SKM-1 treated with dmso at 0.1 percent for 144 hours (cell line): Measurements from ENCODE around the gene FBXW8.

ENCODE experiments used
- DNase-seq: peaks from one replicate; lab custom pipeline; 2025; ENCODE audit not compliant: unreplicated experiment; lab: John Stamatoyannopoulos, UW

The FBXW8 gene

DNA sequence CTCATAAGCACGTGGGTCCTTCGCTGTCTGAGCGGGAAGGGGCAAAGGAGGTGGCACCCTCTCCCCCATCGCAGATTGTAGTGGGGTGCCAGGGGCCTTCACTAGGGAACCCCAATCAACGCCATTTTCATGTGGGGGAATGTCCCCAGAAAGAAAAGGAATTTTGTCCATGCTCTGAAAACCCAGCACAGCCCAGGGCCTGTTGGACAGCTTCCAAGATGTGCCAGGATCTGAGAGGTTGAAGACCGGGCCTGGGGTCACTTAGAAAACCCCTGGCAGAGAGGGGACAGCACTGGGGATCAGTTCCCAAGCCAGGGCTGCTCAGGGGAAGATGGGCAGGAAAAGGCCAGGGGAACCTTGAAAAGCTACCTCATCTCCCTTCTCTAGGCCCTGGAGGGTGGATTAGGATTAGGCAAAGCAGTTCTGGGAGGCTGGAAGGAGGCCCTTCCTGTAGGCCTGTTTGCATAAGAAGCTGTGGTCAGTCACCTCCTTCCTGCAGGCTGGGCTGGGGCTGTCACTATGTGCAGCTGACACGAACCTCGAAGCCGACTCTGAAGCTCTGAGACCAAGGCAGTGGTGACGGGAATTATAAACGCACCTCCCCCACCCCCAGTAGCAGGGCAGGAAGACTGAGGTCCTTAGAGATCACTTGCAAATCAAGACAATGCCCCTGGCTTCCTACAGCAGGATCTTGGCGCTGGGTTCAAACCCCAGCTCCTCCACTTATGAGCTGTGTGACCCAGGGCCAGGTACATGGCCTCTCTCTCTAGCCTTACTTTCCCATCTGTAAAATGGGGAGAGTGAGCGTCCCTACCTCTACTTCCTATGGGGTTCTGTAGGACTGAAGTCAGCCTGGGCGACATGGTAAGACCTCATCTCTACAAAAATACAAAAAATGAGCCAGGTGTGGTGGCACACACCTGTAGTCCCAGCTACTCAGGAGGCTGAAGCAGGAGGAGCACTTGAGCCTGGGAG lies 159.5 kb downstream of the FBXW8 start:
- DNase-seq: peak; percentile 83

GRCh38 chr12:117071009-117071408 lies 160.3 kb downstream of the FBXW8 start:
- DNase-seq: no peak

DNA sequence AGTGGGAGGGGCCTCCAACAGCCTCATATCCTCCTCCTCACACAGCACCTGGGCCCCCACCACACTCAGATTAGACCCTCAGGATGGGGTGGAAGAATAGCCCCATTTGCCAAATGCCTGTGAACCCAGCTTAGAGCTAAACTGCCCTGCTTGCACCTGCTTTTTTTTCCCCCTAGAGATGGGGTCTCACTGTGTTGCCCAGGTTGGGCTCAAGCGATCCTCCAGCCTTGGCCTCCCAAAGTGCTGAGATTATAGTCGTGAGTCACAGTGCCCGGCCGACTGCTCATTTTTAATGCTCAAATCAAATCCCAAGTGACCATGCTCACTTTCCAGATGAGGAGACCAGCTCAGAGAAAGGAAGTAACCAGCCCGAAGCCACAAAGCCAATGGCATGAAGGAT lies 161.4 kb downstream of the FBXW8 start:
- DNase-seq: no peak

DNA sequence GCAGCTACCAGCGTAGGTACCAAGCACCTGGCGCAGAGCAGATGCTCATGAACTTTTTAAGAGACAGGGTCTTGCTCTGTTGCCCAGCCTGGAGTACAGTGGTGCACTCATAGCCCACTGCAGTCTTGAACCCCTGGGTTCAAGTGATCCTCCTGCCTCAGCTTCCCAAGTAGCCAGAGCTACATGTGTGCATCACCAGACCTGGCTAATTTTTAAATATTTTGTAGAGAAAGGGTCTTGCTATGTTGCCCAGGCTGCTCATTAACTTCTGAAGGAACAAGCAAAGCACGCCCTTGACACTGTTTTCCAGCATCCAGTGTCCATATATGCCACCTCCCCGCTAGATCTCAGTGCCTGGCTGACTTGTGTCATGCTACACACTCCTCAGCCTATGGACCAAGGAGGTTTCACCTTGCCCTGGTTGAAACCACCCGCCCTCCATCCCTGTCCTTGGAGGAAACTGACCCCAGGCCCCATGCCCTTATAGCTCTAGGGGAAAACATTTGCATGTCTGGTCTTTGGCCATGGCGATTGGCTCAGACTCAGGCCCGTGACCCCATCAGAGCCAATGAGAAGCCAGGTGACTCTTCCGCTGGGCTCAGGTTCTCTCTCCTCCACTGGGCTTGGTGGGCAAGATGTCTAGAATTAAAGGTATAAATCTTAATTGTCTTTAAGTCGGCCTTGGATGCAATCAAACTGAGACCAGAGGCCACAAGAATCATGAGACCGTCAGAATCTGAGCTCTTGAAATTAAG lies 162.2 kb downstream of the FBXW8 start:
- DNase-seq: no peak

DNA sequence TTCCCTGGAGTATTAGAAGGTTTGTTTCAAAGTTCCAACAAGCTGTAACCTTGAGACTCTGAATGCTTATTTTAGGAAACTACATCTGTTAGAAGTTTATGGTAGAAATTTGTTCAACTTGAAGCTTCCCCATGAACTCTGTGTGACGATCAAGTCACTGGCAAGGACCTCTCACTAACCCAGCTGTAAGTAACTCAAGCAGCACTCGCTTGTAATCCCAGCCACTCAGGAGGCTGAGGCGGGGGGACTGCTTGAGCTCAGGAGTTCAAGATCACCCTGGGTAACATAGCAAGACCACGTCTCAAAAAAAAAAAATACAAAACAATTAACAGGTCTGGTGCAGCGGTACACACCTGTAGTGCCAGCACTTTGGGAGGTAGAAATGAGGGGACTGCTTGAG lies 162.9 kb downstream of the FBXW8 start:
- DNase-seq: no peak

- no peak for DNase-seq
These were observed 165.9 kb downstream of the FBXW8 start for GRCh38 chr12:117076410-117077372.

DNA sequence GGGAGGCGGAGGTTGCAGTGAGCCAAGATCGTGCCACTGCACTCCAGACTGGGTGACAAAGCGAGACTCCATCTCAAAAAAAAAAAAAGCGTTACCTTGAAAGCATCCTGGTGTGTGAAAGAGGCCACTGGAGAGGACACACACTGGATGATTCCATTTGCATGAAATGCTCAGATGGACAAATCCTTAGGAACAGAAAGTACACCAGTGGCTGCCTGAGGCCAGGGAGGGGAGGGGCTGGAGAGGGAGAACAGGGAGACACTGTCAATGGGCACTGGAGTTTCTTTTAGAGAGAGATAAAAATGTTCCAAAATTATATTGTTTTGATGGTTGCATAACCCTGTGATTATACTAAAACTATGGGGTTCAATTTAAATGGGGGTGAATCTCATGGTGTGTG lies 168.7 kb downstream of the FBXW8 start:
- no peak for DNase-seq

DNA sequence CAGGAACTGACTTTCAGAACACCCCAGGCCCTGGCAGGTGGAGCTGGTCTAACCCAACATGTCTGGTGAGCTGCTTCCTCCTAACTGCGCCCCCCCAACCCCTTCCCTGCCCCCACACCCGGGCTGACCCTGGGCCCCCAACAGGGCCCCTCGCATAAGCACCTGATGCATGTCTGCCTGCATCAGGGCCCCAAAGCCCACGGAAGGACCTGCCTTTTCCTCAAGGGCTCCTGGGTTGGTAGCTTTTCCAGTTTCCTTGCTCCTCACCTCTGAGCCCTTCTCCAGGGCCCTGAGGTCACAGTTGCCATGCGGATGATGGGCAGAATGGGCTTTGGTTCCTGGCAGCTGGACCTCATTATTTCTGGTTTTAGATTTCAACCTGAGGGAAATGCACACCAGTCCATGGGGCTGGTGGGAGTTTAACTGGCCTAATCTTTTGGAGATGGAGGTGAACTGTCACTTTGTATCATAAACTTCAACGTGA lies 170.0 kb downstream of the FBXW8 start:
- DNase-seq: no peak
